ENCODE data around the gene AZGP1.
"Not testable (repeated sequence)": the region's sequence is repeated elsewhere in the genome, so short reads cannot be mapped to it uniquely, and the experiment has no call there.

Gene AZGP1

GRCh38 chr7:100011516-100011915 lies 35.7 kb upstream of the AZGP1 start:
- H3K4me3 ChIP-seq (ENCODE audit: low read depth, low read length): no peak overlapping the region
- DNase-seq (ENCODE audit: low read depth): no peak
- TF ChIP-seq, protein P1, sequence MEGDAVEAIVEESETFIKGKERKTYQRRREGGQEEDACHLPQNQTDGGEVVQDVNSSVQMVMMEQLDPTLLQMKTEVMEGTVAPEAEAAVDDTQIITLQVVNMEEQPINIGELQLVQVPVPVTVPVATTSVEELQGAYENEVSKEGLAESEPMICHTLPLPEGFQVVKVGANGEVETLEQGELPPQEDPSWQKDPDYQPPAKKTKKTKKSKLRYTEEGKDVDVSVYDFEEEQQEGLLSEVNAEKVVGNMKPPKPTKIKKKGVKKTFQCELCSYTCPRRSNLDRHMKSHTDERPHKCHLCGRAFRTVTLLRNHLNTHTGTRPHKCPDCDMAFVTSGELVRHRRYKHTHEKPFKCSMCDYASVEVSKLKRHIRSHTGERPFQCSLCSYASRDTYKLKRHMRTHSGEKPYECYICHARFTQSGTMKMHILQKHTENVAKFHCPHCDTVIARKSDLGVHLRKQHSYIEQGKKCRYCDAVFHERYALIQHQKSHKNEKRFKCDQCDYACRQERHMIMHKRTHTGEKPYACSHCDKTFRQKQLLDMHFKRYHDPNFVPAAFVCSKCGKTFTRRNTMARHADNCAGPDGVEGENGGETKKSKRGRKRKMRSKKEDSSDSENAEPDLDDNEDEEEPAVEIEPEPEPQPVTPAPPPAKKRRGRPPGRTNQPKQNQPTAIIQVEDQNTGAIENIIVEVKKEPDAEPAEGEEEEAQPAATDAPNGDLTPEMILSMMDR (IDR thresholded peaks at IDR 0.05; ENCODE audit: low read depth, low read length, missing control alignments): no peak

GRCh38 chr7:100010901-100011300 lies 35.1 kb upstream of the AZGP1 start:
- no peak for DNase-seq (ENCODE audit: low read depth)
- TF ChIP-seq, protein P1 (IDR thresholded peaks at IDR 0.05; ENCODE audit: low read depth, low read length, missing control alignments): no peak
- no peak overlapping the region for H3K4me3 ChIP-seq (ENCODE audit: low read depth, low read length)

DNA sequence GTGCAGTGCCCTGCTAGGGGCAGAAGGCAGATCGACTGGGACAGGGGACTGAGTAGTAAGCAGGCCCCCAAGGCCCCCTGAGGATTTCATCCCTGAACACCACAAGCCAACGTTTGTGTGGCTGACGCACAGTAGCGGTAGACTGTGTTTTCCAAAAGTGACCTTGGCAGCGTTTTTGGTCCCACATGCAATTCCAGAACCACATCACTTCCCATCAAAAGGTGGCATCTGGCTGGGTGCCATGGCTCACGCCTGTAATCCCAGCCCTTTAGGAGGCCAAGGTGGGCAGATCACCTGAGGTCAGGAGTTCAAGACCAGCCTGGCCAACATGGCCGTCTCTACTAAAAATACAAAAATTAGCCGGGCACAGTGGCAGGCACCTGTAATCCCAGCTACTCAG lies 34.1 kb upstream of the AZGP1 start:
- DNase-seq (ENCODE audit: low read depth); H3K4me3 ChIP-seq (ENCODE audit: low read depth, low read length): not testable (repeated sequence)

DNA sequence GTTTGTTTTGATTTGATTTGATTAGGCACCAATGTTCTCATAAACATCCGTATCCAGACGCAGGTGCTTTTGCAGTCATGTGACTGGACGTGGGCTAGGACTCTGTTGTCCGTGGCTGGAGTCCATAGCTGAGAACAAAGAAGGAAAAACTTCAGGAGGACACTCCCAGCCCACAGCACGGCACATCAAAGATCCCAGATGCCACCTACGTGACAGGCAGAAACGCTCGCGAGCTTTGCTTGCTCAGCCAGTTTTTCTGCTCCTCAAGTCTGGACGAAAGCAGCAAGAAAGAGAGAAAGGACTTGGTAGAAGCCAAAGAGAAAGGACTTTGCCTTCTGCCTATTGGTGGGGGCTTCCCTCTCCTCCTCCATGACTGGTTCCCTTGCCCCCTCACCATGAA lies 32.7 kb upstream of the AZGP1 start:
- TF ChIP-seq, protein P1 (IDR thresholded peaks at IDR 0.05; ENCODE audit: low read depth, low read length, missing control alignments): no peak
- no peak for DNase-seq (ENCODE audit: low read depth)
- no peak overlapping the region for H3K4me3 ChIP-seq (ENCODE audit: low read depth, low read length)

- DNase-seq (ENCODE audit: low read depth): no peak
- TF ChIP-seq, protein P1 (IDR thresholded peaks at IDR 0.05; ENCODE audit: low read depth, low read length, missing control alignments): no peak
- H3K4me3 ChIP-seq (ENCODE audit: low read depth, low read length): no peak overlapping the region
These were observed 32.1 kb upstream of the AZGP1 start for GRCh38 chr7:100007887-100008286.

DNA sequence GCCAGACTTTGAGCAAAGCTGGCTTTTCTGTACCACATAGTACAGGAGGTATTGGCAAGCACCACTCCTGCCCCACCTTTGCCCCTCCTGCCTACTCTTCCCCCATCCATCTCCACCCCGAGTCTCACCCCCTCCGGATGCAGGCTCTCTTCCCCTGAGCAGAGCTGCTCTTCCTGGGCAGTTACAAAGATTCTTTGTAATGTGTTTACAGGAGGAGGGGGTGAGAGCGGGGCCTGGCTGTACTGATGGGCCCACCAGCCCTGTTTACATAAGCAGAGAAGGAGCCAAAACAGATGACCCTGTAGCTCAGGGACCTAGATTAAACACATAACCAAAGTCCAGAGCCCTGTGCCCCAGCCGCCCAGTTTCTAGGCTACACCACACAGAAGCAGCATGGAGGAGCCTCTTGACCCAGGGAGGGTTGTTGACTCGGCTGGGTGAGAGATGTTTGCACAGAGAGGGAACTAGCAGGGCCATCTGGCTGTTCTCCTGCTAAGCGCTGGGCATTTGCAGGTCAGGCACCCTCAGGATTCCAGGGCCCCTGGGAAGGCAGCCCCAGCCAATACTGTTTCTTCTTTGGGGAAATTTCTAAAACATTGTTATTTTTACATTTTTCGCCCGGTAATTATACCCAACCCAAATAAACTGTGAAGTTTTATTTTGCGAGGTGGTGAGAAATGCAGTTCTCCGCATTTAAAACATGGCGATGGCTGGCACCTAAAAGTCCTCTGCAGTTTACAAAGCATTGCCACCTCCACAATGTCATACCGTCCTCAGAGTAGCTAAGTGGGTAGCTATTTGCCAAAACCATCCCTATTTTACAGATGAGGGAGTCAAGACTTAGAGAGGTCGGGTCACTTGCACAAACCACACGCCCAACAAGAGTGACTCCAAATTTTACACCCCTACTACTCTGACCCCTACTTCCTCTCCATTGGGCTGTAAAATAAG lies 28.2 kb upstream of the AZGP1 start:
- H3K4me3 ChIP-seq (ENCODE audit: low read depth, low read length): no peak overlapping the region
- TF ChIP-seq, protein P1 (IDR thresholded peaks at IDR 0.05; ENCODE audit: low read depth, low read length, missing control alignments): no peak
- no peak for DNase-seq (ENCODE audit: low read depth)

- no peak overlapping the region for H3K4me3 ChIP-seq (ENCODE audit: low read depth, low read length)
- TF ChIP-seq, protein P1 (IDR thresholded peaks at IDR 0.05; ENCODE audit: low read depth, low read length, missing control alignments): no peak
- DNase-seq (ENCODE audit: low read depth): no peak
These were observed 24.4 kb upstream of the AZGP1 start for GRCh38 chr7:100000239-100000638.
